ENCODE measurements around the gene CACHD1.

DNA sequence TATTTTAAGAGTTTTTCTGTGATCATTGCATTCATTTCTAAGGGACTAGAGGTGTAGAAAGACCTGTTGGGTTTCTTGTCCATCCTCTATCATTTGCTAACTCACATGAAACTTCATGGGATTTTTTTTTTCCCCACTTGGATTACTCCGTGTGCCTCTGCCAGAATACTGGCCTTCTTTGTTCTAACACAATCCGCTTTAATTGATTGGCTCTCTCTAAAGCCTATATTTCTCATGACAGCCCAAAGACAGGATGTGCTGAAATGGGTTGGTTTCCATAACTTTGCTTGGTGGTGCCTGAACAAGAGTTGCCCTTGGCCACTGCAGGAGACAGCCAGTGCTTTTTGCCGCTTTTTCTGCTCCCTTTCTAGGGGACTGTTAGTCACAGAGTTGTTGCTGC, 12.2 kb downstream of the CACHD1 start:
- TF ChIP-seq, protein P1, sequence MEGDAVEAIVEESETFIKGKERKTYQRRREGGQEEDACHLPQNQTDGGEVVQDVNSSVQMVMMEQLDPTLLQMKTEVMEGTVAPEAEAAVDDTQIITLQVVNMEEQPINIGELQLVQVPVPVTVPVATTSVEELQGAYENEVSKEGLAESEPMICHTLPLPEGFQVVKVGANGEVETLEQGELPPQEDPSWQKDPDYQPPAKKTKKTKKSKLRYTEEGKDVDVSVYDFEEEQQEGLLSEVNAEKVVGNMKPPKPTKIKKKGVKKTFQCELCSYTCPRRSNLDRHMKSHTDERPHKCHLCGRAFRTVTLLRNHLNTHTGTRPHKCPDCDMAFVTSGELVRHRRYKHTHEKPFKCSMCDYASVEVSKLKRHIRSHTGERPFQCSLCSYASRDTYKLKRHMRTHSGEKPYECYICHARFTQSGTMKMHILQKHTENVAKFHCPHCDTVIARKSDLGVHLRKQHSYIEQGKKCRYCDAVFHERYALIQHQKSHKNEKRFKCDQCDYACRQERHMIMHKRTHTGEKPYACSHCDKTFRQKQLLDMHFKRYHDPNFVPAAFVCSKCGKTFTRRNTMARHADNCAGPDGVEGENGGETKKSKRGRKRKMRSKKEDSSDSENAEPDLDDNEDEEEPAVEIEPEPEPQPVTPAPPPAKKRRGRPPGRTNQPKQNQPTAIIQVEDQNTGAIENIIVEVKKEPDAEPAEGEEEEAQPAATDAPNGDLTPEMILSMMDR (IDR thresholded peaks at IDR 0.05 in 2 of 3, conservative IDR thresholded peaks at IDR 0.05 in 1 of 3; ENCODE audit: insufficient read depth in 2 of 3, low read depth in 1 of 3, low read length in 3 of 3): no peak
- no peak for TF ChIP-seq ZC3H11A (IDR thresholded peaks at IDR 0.05; ENCODE audit: low read depth, low read length)
- TF ChIP-seq RFX5 (IDR thresholded peaks at IDR 0.05; ENCODE audit: low read depth, low read length): no peak
- TF ChIP-seq SUPT5H (IDR thresholded peaks at IDR 0.05): no peak
- TF ChIP-seq BRD9 (IDR thresholded peaks at IDR 0.05; ENCODE audit: low read depth, partially characterized antibody): no peak
- no peak for TF ChIP-seq HMG20B (CRISPR knock-in tag; IDR thresholded peaks at IDR 0.05)
- TF ChIP-seq ZNF76 (CRISPR knock-in tag; IDR thresholded peaks at IDR 0.05; ENCODE audit: borderline replicate concordance): no peak
- TF ChIP-seq DPF2 (IDR thresholded peaks at IDR 0.05): no peak
- no peak for TF ChIP-seq TCF7 (IDR thresholded peaks at IDR 0.05; ENCODE audit: borderline replicate concordance)
- TF ChIP-seq ARID3B (CRISPR knock-in tag; IDR thresholded peaks at IDR 0.05; ENCODE audit: borderline replicate concordance): no peak
- TF ChIP-seq BACH1 (tag; IDR thresholded peaks at IDR 0.05): no peak

Data from K562 (cell line).